ENCODE measurements around the gene SLC2A4. TPM values are rescaled to one million over a fixed set of nuclear protein-coding genes. Genes with fewer than 3 reads are reported as not detected.

The SLC2A4 gene
- total and polyA plus RNA-seq, 2 of the 4 experiments (the other 2 are of a cell fraction), result 0.07 TPM; not detected in 1

- POLR2A ChIA-PET (ENCODE audit: unreplicated experiment), result no interaction called here
- H3K4me1 ChIP-seq (ENCODE audit: control insufficient read depth, insufficient read depth, low read length), result peaks cover 2% of the 10 kb centered on the region; the same call in 1 of the 2 replicates
- no peaks in the 10 kb centered on the region for H3K36me3 ChIP-seq (ENCODE audit: control insufficient read depth, insufficient read depth, low read length)
- no peak overlapping the region for H2AK5ac ChIP-seq (ENCODE audit: low read depth, low read length)
- peak overlapping the region; percentile 7 for H2AFZ ChIP-seq (replicated peaks; ENCODE audit: low read length, poor library complexity)
- no peaks in the 10 kb centered on the region for H3K79me1 ChIP-seq (ENCODE audit: low read depth in 1 of 2, low read length in 2 of 2)
- H3K14ac ChIP-seq (replicated peaks; ENCODE audit: low read depth, low read length), result no peak overlapping the region
- no peaks in the 10 kb centered on the region for H3K9me1 ChIP-seq (ENCODE audit: insufficient read depth, low read length)
- no peaks in the 10 kb centered on the region for H4K20me1 ChIP-seq (ENCODE audit: insufficient read depth, low read length)
- 84% methylated on average over 5 of the region's 18 CpGs; no CpG with 5 or more reads in 1 of the 2 experiments for WGBS, 2 experiments (ENCODE audit: extremely low coverage in 2 of 2, insufficient read length in 1 of 2)
- H2BK15ac ChIP-seq (ENCODE audit: low read depth, low read length), result no peak overlapping the region
- H3K9ac ChIP-seq (ENCODE audit: low read depth, low read length), result no peak overlapping the region
- H4K5ac ChIP-seq (ENCODE audit: low read depth, low read length), result no peak overlapping the region
- dilution Hi-C loops (cut with HindIII; ENCODE audit: low sequenced_read_pairs, unreplicated experiment) (no loop called here), intact Hi-C loops (cut with micrococcal nuclease) (no loop called here), in situ Hi-C loops (cut with MboI; ENCODE audit: low sequenced_read_pairs) (no loop called here)
- H4K8ac ChIP-seq (ENCODE audit: low read depth in 2 of 2, low read length in 2 of 2), result no peak overlapping the region
- no peak overlapping the region for H4K91ac ChIP-seq (ENCODE audit: insufficient read depth, low read depth, low read length)
- H2BK5ac ChIP-seq (ENCODE audit: low read depth, low read length, poor library complexity, severe bottlenecking), result no peak overlapping the region
- no peaks in the 10 kb centered on the region for H3K9me3 ChIP-seq (ENCODE audit: control insufficient read depth, insufficient read depth, low read length)
- TF ChIP-seq FOS (IDR thresholded peaks at IDR 0.05; ENCODE audit: low read depth, low read length), result no peak
- no peak for TF ChIP-seq RAD21 (IDR thresholded peaks at IDR 0.05; ENCODE audit: low read length)
- no peak for TF ChIP-seq RFX5 (IDR thresholded peaks at IDR 0.05; ENCODE audit: low read depth, low read length)
- no peak for TF ChIP-seq RCOR1 (IDR thresholded peaks at IDR 0.05; ENCODE audit: insufficient replicate concordance, low read length)
- TF ChIP-seq POLR2A (IDR thresholded peaks at IDR 0.05; ENCODE audit: low read depth, low read length), result no peak
- no peak for TF ChIP-seq BHLHE40 (IDR thresholded peaks at IDR 0.05; ENCODE audit: low read depth, low read length)
- TF ChIP-seq CEBPB (IDR thresholded peaks at IDR 0.05; ENCODE audit: low read depth, low read length), result no peak
- no peak for TF ChIP-seq MAZ (IDR thresholded peaks at IDR 0.05; ENCODE audit: borderline replicate concordance, low read depth, low read length)
- no peak overlapping the region for H3K4me3 ChIP-seq (ENCODE audit: insufficient read depth, low read depth, low read length)
- no peak overlapping the region for H2BK20ac ChIP-seq (ENCODE audit: low read depth, low read length)
- H3K56ac ChIP-seq (ENCODE audit: extremely low read depth, insufficient read depth, low read length), result no peak overlapping the region
- no peak overlapping the region for H3K4ac ChIP-seq (ENCODE audit: low read depth, low read length)
- CTCF ChIA-PET, result interaction anchor here (1.0 kb wide), 1 partner anchor 13 kb away, joined by 5 read pairs; no protein-coding TSS in a partner anchor
- no peak overlapping the region for H2AK9ac ChIP-seq (replicated peaks; ENCODE audit: low read depth, low read length, poor library complexity)
- H3K27me3 ChIP-seq (ENCODE audit: control insufficient read depth, insufficient read depth, low read length), result peaks cover 47% of the 10 kb centered on the region
- no peak for DNase-seq
- H3K27ac ChIP-seq (ENCODE audit: insufficient read depth, low read length), result no peak overlapping the region
- no peak overlapping the region for H3K18ac ChIP-seq (ENCODE audit: low read depth, low read length)
- no peak overlapping the region for H3K4me2 ChIP-seq (ENCODE audit: low read depth, low read length)
- no TSS peak for BruUV-seq (replicated peaks)
- H3K23ac ChIP-seq (ENCODE audit: low read depth, low read length), result no peak overlapping the region
- no peak overlapping the region for H2BK120ac ChIP-seq (ENCODE audit: low read depth, low read length)
- ATAC-seq (ENCODE audit: low read depth), result no peak
Measured at GRCh38 chr17:7283471-7284216, 2.1 kb downstream of the SLC2A4 start.

All from IMR-90 (cell line).